A673 (cell line): Measurements from ENCODE around the gene GALNT2. TPM values are rescaled to one million over a fixed set of nuclear protein-coding genes. Genes with fewer than 3 reads are reported as not detected.

ENCODE experiments used
- BruUV-seq: library from RNA; stranded (reverse); fragments of 400-500 nt; replicated peaks from 2 replicates; lab custom pipeline; 2021; lab: Mats Ljungman, UMichigan
- CTCF ChIA-PET: fragments of 300-600 bp; sonication (Branson Sonifier 250); formaldehyde crosslinking; loops from one replicate; lab custom pipeline; 2022; ENCODE audit warnings: antibody characterized with exemption; lab: Charles Lee
- POLR2A ChIA-PET: fragments of 300-600 bp; sonication (Branson Sonifier 250); formaldehyde crosslinking; loops from one replicate; lab custom pipeline; 2022; ENCODE audit warnings: antibody characterized with exemption; ENCODE audit not compliant: low non-redundant PET; lab: Charles Lee
- DNase-seq: peaks from one replicate; pipeline ENCODE4 v3.0.0-alpha.2; 2015; ENCODE audit warnings: low spot score
- H3K27ac ChIP-seq: fragments of 200-600 bp; sonication (generic); 2 replicates; pipeline ENCODE4 v1.5.1; 2016; ENCODE audit warnings: mixed run types, low read depth, mild to moderate bottlenecking, mixed read lengths, antibody characterized with exemption, low read length; ENCODE audit not compliant: poor library complexity, severe bottlenecking
- H3K27me3 ChIP-seq: fragments of 200-600 bp; sonication (generic); replicated peaks from 2 replicates; pipeline ENCODE4 v1.6.1; 2017; ENCODE audit warnings: mixed run types, low read depth, mild to moderate bottlenecking, mixed read lengths, antibody characterized with exemption, low read length; ENCODE audit not compliant: insufficient read depth, poor library complexity
- H3K36me3 ChIP-seq: fragments of 200-600 bp; sonication (generic); 2 replicates; pipeline ENCODE4 v1.6.1; 2016; ENCODE audit warnings: mixed run types, mild to moderate bottlenecking, mixed read lengths, antibody characterized with exemption, low read length; ENCODE audit not compliant: insufficient read depth, poor library complexity, severe bottlenecking
- H3K4me1 ChIP-seq: fragments of 200-600 bp; sonication (generic); 2 replicates; pipeline ENCODE4 v1.6.1; 2017; ENCODE audit warnings: mixed run types, mild to moderate bottlenecking, mixed read lengths, antibody characterized with exemption, low read length; ENCODE audit not compliant: insufficient read depth, poor library complexity, severe bottlenecking
- H3K4me3 ChIP-seq: fragments of 200-600 bp; sonication (generic); 2 replicates; pipeline ENCODE4 v1.5.1; 2016; ENCODE audit warnings: low read depth, mixed run types, mild to moderate bottlenecking, mixed read lengths, low read length; ENCODE audit not compliant: poor library complexity, severe bottlenecking
- H3K9me3 ChIP-seq: fragments of 200-600 bp; sonication (generic); 2 replicates; pipeline ENCODE4 v1.6.1; 2016; ENCODE audit warnings: mixed run types, low read depth, mild to moderate bottlenecking, mixed read lengths, antibody characterized with exemption, low read length; ENCODE audit not compliant: poor library complexity, severe bottlenecking
- CTCF ChIP-seq: fragments of 300-800, 200-600 bp; sonication (generic); conservative IDR thresholded peaks from 2 replicates; pipeline ENCODE4 v1.5.1; 2017; ENCODE audit warnings: low read depth, mild to moderate bottlenecking, antibody characterized with exemption, low read length, moderate library complexity, mixed read lengths
- EZH2 ChIP-seq: fragments of 200-600 bp; sonication (generic); IDR thresholded peaks from 2 replicates; pipeline ENCODE4 v1.6.1; 2017; ENCODE audit warnings: borderline replicate concordance, low read depth, mild to moderate bottlenecking, mixed read lengths, antibody characterized with exemption, low read length; ENCODE audit not compliant: poor library complexity, severe bottlenecking
- intact Hi-C: fragments of 100-400 bp; cut with micrococcal nuclease; formaldehyde crosslinking; loops from one replicate; pipeline ENCODE4 v1.10.0; 2022; ENCODE audit not compliant: unreplicated experiment
- total RNA-seq: library from RNA; stranded (reverse); gene quantifications from 2 replicates; pipeline ENCODE4 v1.2.3, GENCODE V29; 2021

The GALNT2 gene
- total RNA-seq, 1 experiment from 2014 or later = 94.6 TPM

- ChIA-PET CTCF (no interaction called here), POLR2A (no interaction called here)
- intact Hi-C loops = no loop called here
- Histone ChIP-seq H3K27me3 (no peaks in the 10 kb centered on the region), H3K36me3 (no peaks in the 10 kb centered on the region), H3K4me1 (peaks cover 52% of the 10 kb centered on the region), H3K9me3 (peaks cover 3% of the 10 kb centered on the region), H3K4me3 (no peak overlapping the region), H3K27ac (no peak overlapping the region)
- no peak for TF ChIP-seq CTCF
- no peak for TF ChIP-seq EZH2
- no TSS peak for BruUV-seq
- DNase-seq = no peak
Observed at GRCh38 chr1:230171356-230172015, 104.4 kb downstream of the GALNT2 start.

DNA sequence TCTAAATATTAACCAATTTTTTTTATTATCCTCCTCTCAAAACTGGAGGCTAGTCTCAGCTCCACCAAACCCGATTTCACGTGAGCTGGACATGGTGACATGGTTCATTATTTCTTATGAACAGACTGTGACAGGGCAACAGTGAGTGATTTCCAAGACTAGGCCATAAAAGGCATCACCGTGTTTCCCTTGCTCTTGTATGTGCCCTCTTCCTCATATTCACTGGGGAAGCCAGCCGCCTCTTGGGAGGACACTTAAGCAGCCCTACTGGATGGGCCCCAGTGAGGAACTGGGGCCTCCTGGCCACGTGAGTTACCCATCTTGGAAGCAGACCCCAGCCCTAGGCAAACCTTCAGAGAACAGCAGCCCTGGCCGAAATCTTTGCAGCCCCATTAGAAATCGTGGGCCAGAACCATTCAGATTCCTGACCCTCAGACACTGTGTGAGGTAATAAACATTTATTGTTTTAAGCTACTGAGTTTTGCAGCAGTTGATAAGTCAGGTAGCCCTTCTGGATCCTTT is 105.0 kb downstream of the GALNT2 start:
- peaks cover 55% of the 10 kb centered on the region for H3K4me1 ChIP-seq
- intact Hi-C loops = no loop called here
- H3K9me3 ChIP-seq = peaks cover 2% of the 10 kb centered on the region
- TF ChIP-seq EZH2 (no peak), CTCF (no peak)
- H3K36me3 ChIP-seq = no peaks in the 10 kb centered on the region
- BruUV-seq = no TSS peak
- H3K27me3 ChIP-seq = no peaks in the 10 kb centered on the region
- H3K4me3 ChIP-seq = no peak overlapping the region
- no peak for DNase-seq
- H3K27ac ChIP-seq = no peak overlapping the region
- CTCF ChIA-PET = no interaction called here
- POLR2A ChIA-PET = no interaction called here

DNA sequence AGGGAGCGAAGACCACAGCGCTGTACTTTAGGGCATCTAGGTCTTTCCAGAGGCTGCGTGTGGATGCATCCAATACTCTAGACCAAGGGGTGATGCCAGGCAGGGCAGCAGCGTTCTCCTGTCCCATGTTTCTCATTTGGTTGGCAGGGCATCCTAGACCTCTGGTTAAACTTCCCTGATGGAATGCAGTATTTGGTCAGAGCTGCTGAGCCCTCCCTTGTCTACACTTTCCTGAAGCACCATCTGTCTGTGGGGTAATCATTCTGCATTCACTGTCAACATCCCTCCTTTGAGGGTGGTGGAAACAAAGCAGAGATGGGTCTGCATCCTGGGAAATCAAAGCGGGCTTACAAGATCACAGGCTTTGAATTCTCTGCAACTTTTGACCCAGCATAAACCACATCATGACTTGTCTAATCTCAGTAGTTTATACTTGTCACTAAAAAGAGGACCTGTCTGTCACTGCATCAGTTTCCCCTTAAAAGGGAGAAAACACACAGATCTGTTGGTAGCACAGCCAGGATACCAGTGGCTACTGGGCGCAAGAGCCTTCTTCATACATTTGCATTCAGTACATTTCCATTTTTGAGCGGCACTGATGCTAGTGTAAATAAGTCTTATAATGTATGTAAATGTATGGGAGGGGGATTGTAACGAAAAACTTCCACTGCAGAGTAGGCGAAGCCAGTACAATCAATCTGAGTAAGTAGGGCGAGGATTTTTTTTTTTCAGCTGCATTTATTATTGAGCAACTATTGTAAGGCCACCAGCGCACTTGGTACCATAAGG is 106.3 kb downstream of the GALNT2 start:
- Histone ChIP-seq H3K4me3 (no peak overlapping the region), H3K27me3 (no peaks in the 10 kb centered on the region), H3K36me3 (no peaks in the 10 kb centered on the region), H3K4me1 (peaks cover 58% of the 10 kb centered on the region), H3K9me3 (no peaks in the 10 kb centered on the region), H3K27ac (no peak overlapping the region)
- no peak for DNase-seq
- no peak for TF ChIP-seq CTCF
- no peak for TF ChIP-seq EZH2
- intact Hi-C loops = no loop called here
- CTCF ChIA-PET = no interaction called here
- POLR2A ChIA-PET = no interaction called here
- no TSS peak for BruUV-seq
